Measurements from ENCODE around the gene NUB1. TPM values are rescaled to one million over a fixed set of nuclear protein-coding genes. Genes with fewer than 3 reads are reported as not detected.

NUB1 gene
- total RNA-seq, 1 donor from 2014 or later: 41.6 TPM

DNA sequence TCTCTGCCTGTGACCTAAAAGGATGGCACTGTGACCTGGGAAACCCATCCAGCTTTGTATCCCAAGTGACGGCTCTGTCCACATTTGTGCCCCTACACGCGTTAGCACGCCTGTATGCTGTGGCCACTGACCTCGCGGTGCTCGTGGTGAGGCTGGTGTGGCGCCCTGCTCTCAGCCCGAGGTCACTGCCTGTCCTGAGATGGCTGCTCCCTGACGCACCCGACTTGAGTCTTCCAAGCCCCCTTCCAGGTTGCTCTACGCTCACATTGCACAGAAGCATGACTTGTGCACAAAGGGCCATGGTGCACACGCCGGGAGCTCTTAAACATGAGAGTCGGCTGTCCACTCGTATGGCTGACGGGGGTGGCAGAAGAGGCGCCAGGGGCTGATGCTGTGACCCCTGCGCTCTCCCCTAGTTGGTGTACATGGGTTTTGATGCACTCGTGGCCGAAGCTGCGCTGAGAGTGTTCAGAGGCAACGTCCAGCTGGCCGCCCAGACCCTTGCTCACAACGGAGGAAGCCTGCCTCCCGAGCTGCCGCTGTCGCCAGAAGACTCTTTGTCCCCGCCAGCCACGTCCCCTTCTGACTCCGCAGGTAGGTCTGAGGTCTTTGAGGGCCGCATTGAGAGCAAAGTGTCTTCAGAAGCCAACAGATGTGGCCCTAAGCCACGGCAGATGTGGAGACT, 34.7 kb downstream of the NUB1 start:
- H3K9me3 ChIP-seq (ENCODE audit: insufficient read depth, low read depth, low read length): no peaks in the 10 kb centered on the region
- H3K36me3 ChIP-seq (ENCODE audit: insufficient read depth, low read length): no peaks in the 10 kb centered on the region
- Mint-ChIP-seq H3K4me1 (ENCODE audit: low read depth, unreplicated experiment) (no peaks in the 10 kb centered on the region), H3K36me3 (ENCODE audit: low read depth, unreplicated experiment) (peaks cover 25% of the 10 kb centered on the region), H3K4me3 (ENCODE audit: unreplicated experiment) (no peak overlapping the region), H3K27me3 (ENCODE audit: low read depth, unreplicated experiment) (peaks cover 22% of the 10 kb centered on the region), H3K9me3 (ENCODE audit: unreplicated experiment) (no peaks in the 10 kb centered on the region), H3K27ac (ENCODE audit: unreplicated experiment) (no peak overlapping the region)
- peaks cover 1% of the 10 kb centered on the region for H3K4me1 ChIP-seq (ENCODE audit: insufficient read depth, low read length)
- H4K20me1 ChIP-seq (ENCODE audit: insufficient read depth, low read length): peaks cover 9% of the 10 kb centered on the region
- H3K4me2 ChIP-seq (ENCODE audit: low read length): no peak overlapping the region
- DNase-seq (ENCODE audit: low read depth) (no peak), FAIRE-seq (no peak)
- no peak overlapping the region for H2AFZ ChIP-seq (ENCODE audit: low read depth, low read length)
- no peak overlapping the region for H3K27ac ChIP-seq (ENCODE audit: low read depth, low read length)
- H3K9ac ChIP-seq (ENCODE audit: low read length): no peak overlapping the region
- TF ChIP-seq EZH2 (IDR thresholded peaks at IDR 0.05; ENCODE audit: insufficient read depth, low read length): no peak
- no peak for TF ChIP-seq CTCF (IDR thresholded peaks at IDR 0.05; ENCODE audit: insufficient read depth, low read depth, low read length)
- H3K79me2 ChIP-seq (ENCODE audit: insufficient read depth, low read length): no peaks in the 10 kb centered on the region
- no peak overlapping the region for H3K4me3 ChIP-seq (ENCODE audit: insufficient read depth, low read depth, low read length)
- peaks cover 4% of the 10 kb centered on the region for H3K27me3 ChIP-seq (ENCODE audit: insufficient read depth, low read length)

DNA sequence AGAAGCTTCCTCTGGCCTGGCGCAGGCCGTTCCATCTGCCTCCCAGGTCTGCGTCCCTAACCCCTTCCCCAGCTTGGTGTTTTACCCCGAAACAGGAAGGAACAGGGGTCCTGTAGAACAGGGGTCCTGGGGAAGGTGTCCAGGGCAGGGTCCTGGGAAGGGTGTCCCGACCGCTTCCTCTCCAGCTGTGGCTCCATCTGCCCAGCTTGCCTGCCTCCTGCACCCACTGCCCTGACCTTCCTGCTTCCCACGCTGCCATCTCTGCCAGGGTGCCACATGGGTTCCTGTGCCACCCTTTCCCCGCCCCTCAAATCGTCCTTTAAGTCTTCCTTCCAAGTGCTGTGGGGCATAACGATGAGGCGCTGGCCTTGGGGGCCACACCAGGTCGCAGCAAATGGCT, 35.8 kb downstream of the NUB1 start:
- Histone ChIP-seq H2AFZ (ENCODE audit: low read depth, low read length) (no peak overlapping the region), H3K27me3 (ENCODE audit: insufficient read depth, low read length) (peaks cover 12% of the 10 kb centered on the region), H3K9me3 (ENCODE audit: insufficient read depth, low read depth, low read length) (no peaks in the 10 kb centered on the region), H3K79me2 (ENCODE audit: insufficient read depth, low read length) (no peaks in the 10 kb centered on the region), H3K36me3 (ENCODE audit: insufficient read depth, low read length) (no peaks in the 10 kb centered on the region), H4K20me1 (ENCODE audit: insufficient read depth, low read length) (peaks cover 7% of the 10 kb centered on the region), H3K9ac (ENCODE audit: low read length) (no peak overlapping the region), H3K4me1 (ENCODE audit: insufficient read depth, low read length) (peaks cover 3% of the 10 kb centered on the region), H3K4me2 (ENCODE audit: low read length) (no peak overlapping the region), H3K4me3 (ENCODE audit: insufficient read depth, low read depth, low read length) (no peak overlapping the region), H3K27ac (ENCODE audit: low read depth, low read length) (no peak overlapping the region)
- no peak for DNase-seq (ENCODE audit: low read depth)
- Mint-ChIP-seq H3K9me3 (ENCODE audit: unreplicated experiment) (no peaks in the 10 kb centered on the region), H3K27me3 (ENCODE audit: low read depth, unreplicated experiment) (peaks cover 24% of the 10 kb centered on the region), H3K4me1 (ENCODE audit: low read depth, unreplicated experiment) (no peaks in the 10 kb centered on the region), H3K27ac (ENCODE audit: unreplicated experiment) (no peak overlapping the region), H3K36me3 (ENCODE audit: low read depth, unreplicated experiment) (peaks cover 26% of the 10 kb centered on the region), H3K4me3 (ENCODE audit: unreplicated experiment) (no peak overlapping the region)
- TF ChIP-seq CTCF (IDR thresholded peaks at IDR 0.05; ENCODE audit: insufficient read depth, low read depth, low read length): no peak
- no peak for TF ChIP-seq EZH2 (IDR thresholded peaks at IDR 0.05; ENCODE audit: insufficient read depth, low read length)
- no peak for FAIRE-seq

DNA sequence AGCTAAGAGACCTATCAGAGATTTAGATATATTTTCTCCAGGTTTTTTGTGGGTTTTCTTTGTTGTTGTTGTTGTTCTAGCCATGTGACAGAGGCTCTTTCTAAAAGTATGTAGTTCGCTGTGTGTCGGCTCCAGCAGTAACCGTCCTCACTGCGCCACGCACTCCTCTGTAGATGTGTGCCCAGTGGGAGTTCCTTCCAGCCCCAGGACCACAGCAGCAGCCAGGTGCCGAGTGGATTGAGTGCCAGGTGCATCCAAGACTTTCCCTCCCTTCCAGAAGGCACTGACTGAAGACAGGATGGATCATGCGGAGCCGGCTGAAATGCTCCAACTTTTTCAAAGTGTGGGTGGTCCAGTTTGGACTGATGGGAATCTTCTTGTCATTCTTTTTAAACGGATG, 36.4 kb downstream of the NUB1 start:
- DNase-seq (ENCODE audit: low read depth): no peak
- Mint-ChIP-seq H3K4me3 (ENCODE audit: unreplicated experiment) (no peak overlapping the region), H3K27me3 (ENCODE audit: low read depth, unreplicated experiment) (peaks cover 28% of the 10 kb centered on the region), H3K4me1 (ENCODE audit: low read depth, unreplicated experiment) (no peaks in the 10 kb centered on the region), H3K36me3 (ENCODE audit: low read depth, unreplicated experiment) (peaks cover 26% of the 10 kb centered on the region), H3K9me3 (ENCODE audit: unreplicated experiment) (no peaks in the 10 kb centered on the region), H3K27ac (ENCODE audit: unreplicated experiment) (no peak overlapping the region)
- H3K4me1 ChIP-seq (ENCODE audit: insufficient read depth, low read length): peaks cover 3% of the 10 kb centered on the region
- H3K9ac ChIP-seq (ENCODE audit: low read length): no peak overlapping the region
- H3K27ac ChIP-seq (ENCODE audit: low read depth, low read length): no peak overlapping the region
- H3K4me2 ChIP-seq (ENCODE audit: low read length): no peak overlapping the region
- no peaks in the 10 kb centered on the region for H3K36me3 ChIP-seq (ENCODE audit: insufficient read depth, low read length)
- H3K4me3 ChIP-seq (ENCODE audit: insufficient read depth, low read depth, low read length): no peak overlapping the region
- no peak overlapping the region for H2AFZ ChIP-seq (ENCODE audit: low read depth, low read length)
- TF ChIP-seq EZH2 (IDR thresholded peaks at IDR 0.05; ENCODE audit: insufficient read depth, low read length): no peak
- no peak for TF ChIP-seq CTCF (IDR thresholded peaks at IDR 0.05; ENCODE audit: insufficient read depth, low read depth, low read length)
- FAIRE-seq: no peak
- no peaks in the 10 kb centered on the region for H3K9me3 ChIP-seq (ENCODE audit: insufficient read depth, low read depth, low read length)
- H3K27me3 ChIP-seq (ENCODE audit: insufficient read depth, low read length): peaks cover 18% of the 10 kb centered on the region
- H4K20me1 ChIP-seq (ENCODE audit: insufficient read depth, low read length): peaks cover 2% of the 10 kb centered on the region
- no peaks in the 10 kb centered on the region for H3K79me2 ChIP-seq (ENCODE audit: insufficient read depth, low read length)

Data from astrocyte (in vitro differentiated cells and primary cell).